ENCODE data around the gene LRRN4. TPM values are rescaled to one million over a fixed set of nuclear protein-coding genes. Genes with fewer than 3 reads are reported as not detected.

Gene LRRN4
- total RNA-seq, 4 donors from 2014 or later, result 22.9 to 154 (median 32.4) TPM; not detected in 1

DNA sequence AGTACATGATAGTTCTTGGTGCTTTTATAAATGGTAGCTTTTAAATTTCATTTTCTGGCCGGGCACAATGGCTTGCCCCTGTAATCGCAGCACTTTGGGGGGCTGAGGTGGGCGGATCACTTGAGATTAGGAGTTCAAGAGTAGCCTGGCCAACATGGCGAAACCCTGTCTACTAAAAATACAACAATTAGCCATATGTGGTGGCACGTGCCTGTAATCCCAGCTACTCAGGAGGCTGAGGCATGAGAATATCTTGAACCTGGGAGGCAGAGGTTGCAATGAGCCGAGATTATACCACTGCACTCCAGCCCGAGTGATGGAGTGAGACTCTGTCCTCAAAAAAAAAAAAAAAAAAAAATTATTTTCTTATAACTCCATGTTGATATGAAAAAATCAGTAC is 36.0 kb downstream of the LRRN4 start:
- ATAC-seq (ENCODE audit: low FRiP score) (no peak), DNase-seq (ENCODE audit: low spot score) (no peak)
- TF ChIP-seq, protein P1, sequence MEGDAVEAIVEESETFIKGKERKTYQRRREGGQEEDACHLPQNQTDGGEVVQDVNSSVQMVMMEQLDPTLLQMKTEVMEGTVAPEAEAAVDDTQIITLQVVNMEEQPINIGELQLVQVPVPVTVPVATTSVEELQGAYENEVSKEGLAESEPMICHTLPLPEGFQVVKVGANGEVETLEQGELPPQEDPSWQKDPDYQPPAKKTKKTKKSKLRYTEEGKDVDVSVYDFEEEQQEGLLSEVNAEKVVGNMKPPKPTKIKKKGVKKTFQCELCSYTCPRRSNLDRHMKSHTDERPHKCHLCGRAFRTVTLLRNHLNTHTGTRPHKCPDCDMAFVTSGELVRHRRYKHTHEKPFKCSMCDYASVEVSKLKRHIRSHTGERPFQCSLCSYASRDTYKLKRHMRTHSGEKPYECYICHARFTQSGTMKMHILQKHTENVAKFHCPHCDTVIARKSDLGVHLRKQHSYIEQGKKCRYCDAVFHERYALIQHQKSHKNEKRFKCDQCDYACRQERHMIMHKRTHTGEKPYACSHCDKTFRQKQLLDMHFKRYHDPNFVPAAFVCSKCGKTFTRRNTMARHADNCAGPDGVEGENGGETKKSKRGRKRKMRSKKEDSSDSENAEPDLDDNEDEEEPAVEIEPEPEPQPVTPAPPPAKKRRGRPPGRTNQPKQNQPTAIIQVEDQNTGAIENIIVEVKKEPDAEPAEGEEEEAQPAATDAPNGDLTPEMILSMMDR (IDR thresholded peaks at IDR 0.05), result no peak

DNA sequence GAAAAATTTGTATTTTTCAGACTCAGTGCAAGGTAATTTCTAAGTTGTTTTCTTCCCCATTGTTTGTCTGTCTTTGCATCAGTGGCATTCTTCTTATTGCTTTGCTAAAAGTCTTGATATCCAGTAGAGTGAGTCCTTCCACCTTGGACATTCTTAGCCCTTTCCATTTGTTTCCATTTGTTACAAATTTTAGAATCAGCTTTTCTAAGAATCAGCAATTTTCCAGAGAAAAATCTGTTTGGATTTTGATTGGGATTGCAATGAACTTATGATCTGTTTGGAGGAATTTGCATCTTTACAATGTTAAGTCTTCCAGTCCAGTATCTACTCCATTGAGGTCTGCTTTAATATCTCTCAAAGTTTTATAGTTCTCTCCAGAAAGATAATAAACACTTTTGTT is 36.4 kb downstream of the LRRN4 start:
- TF ChIP-seq, protein P1 (IDR thresholded peaks at IDR 0.05), result no peak
- DNase-seq (ENCODE audit: low spot score) (no peak), ATAC-seq (ENCODE audit: low FRiP score) (no peak)

DNA sequence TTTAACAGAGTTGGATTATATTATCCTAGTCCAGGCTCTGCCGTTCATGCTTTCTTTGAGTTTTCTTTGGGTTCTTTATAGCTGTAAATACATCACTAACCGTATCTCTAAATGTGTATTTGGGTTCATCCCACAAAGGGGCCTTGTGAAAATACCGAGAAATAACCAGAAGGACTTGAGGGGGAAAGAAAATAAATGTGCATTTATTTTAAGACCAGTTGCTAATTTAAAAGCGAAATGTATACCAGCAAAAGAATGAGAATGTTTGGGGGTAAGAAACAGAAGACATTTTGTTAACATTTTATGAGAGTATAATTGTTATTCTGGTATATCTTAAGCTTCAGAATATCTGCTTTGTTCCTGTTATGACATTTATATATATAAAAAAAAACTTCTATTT is 38.9 kb downstream of the LRRN4 start:
- DNase-seq (ENCODE audit: low spot score) (no peak), ATAC-seq (ENCODE audit: low FRiP score) (no peak)
- TF ChIP-seq, protein P1 (IDR thresholded peaks at IDR 0.05), result no peak

DNA sequence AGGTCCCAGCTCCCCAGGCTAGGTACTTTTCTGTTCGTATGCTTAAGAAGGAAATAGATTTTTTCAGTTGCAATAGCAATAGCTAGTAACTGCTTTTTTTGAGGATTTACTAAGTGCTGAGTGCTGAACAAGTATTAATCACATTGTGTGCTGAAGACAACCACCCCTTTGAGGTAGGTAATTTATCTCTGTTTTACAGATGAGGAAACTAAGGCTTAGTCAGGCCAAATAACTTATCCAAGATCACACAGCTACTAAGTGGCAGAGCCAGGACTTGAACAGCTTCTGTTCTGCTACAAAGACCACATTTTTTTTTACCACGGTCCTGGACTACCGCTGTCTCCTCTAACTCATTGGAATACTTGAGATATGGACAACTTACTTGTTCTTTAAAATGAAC is 39.8 kb downstream of the LRRN4 start:
- ATAC-seq (ENCODE audit: low FRiP score) (no peak), DNase-seq (ENCODE audit: low spot score) (no peak)
- TF ChIP-seq, protein P1 (IDR thresholded peaks at IDR 0.05), result no peak

DNA sequence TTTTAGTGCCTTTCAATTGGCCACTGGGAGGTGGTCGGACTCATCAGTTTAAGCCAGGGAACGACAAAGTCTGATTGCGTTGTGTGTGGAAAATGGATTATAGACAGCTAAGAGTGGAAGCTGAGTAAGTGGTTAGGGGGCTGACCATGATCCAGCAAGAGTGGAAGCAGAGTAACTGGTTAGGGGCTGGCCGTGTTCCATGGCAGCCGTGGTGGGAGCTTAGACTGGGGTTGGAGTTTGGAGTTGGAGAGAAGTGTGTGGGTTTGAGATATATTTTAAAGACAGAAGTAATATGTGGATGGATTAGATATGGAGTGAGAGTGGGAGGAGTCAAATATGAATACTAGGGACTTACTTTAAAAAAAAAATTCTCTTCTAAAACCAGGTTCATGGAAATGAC is 41.7 kb downstream of the LRRN4 start:
- TF ChIP-seq, protein P1 (IDR thresholded peaks at IDR 0.05), result no peak
- ATAC-seq (ENCODE audit: low FRiP score) (no peak), DNase-seq (ENCODE audit: low spot score) (no peak)

DNA sequence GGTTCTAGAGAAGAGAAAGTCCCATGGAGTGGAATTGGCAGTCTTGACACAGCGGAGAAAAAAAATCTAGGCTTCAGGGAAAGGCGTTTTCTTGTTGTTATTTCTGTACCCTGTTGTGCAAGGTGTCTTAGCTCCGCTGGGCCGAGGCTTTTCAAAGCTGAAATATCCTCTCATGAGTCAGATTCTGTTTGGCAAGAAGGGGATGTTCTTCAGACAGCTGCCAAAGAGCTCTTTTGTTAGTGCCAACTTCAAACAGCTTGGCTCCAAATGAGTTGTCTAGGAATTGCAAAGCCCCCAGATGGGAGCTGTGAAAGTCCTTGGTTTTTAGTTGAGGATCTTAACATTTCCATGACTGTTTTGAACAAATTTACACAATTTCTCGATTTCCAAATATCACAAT is 45.6 kb downstream of the LRRN4 start:
- DNase-seq (ENCODE audit: low spot score) (no peak), ATAC-seq (ENCODE audit: low FRiP score) (peak; percentile 65)
- TF ChIP-seq, protein P1 (IDR thresholded peaks at IDR 0.05), result no peak

DNA sequence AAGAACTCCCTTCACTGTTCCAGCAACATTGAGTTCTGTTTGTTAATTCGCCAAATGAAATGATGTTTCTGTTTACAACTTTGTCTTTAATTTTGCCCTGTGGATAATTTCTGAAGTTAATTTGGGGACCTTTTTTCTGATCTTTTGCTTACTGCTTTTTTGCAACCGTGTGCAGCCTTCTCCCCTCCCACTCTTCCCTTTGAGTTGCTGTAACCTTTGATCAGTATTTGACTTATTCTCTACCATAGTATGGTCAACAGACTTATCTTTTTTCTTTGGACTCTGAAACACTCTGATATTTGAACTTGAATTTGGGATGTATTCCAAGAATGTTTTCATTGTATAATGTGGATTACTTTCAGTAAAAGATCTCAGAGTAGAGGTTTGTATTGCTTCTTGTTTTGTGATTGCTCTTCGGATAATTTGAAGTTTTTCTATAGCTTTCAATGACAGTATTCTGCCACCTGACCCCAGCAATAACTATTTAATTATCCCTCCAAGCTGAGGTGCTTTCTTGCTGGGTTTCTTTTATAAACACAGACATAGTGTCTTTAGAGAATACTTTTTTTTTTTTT is 46.2 kb downstream of the LRRN4 start:
- no peak for ATAC-seq (ENCODE audit: low FRiP score)
- DNase-seq (ENCODE audit: low spot score), result no peak
- TF ChIP-seq, protein P1 (IDR thresholded peaks at IDR 0.05), result no peak
